HG03139 (cell line): Measurements from ENCODE around the gene MLLT11.

Experiments used
- ATAC-seq: cut with Tn5 transposase; IDR thresholded peaks from one replicate; pipeline ENCODE4 v1.9.1; 2021; ENCODE audit not compliant: unreplicated experiment

Gene MLLT11, protein sequence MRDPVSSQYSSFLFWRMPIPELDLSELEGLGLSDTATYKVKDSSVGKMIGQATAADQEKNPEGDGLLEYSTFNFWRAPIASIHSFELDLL

DNA sequence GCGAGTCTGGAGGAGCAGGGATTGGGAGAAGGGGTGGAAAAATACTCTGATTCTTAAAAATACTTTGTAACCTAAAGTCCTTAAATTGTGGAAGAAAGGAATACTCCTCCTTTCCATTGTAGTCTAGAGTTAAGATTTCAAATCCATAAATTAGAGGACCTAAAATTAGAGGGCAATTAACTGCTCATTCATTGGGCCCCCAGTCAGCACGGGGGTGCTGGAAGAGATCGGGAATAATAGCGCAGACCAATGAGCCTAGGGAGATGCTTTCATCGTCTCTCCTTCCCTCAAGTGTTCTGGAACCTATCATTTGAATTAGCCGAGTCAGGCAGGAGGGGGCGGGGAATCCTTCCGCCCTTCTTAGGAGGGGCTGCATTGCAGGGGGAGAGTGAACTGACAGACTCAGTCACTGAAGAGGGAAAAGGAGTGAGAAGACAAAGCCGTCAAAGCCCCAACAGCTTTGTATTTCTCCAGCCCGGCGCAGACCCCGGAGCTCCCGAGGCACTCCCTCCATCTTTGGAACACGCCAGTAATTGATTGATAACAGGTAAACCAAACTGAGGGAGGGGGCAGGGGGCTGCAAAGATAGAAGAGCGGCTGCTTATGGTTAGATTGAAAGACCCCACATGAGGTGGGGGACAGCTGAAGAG lies at the start of gene MLLT11:
MLLT11 (plus strand) TSS at position 391 of the 650 bp plus-strand sequence. CDS start 6,828 bp downstream, outside the sequence.
- ATAC-seq, result no peak

DNA sequence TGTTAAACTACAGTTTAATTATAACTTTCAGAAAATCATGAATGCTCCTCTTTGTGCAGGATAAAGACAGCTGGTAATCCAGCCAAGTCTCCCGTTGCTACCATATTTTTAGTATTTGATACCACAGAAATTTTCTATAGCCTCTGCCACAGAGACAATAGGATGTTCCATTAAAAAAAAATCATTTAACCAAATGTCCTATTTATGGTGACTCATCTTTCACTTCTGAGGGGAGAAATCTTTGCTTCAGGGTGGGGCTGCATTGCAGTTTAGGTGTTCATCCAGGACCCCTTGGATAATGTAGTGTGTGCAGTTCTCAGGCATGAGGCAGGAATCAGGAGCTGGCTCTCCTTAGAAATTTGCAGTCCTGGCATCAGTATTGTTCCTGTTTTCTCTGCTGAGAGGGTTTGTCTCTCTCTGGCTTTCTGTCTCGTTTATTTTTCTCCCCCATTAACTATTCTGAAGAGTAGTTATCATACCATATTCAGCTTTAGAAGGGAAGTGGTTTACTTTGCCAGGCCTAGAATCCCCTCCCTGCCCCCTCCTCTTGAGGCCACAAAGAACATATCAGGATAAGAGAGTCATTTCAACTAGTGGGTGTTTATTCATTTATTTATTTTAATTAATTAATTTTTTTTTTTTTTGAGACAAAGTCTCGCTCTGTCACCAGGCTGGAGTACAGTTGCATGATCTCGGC lies 48.9 kb upstream of the MLLT11 start:
- ATAC-seq, result no peak

DNA sequence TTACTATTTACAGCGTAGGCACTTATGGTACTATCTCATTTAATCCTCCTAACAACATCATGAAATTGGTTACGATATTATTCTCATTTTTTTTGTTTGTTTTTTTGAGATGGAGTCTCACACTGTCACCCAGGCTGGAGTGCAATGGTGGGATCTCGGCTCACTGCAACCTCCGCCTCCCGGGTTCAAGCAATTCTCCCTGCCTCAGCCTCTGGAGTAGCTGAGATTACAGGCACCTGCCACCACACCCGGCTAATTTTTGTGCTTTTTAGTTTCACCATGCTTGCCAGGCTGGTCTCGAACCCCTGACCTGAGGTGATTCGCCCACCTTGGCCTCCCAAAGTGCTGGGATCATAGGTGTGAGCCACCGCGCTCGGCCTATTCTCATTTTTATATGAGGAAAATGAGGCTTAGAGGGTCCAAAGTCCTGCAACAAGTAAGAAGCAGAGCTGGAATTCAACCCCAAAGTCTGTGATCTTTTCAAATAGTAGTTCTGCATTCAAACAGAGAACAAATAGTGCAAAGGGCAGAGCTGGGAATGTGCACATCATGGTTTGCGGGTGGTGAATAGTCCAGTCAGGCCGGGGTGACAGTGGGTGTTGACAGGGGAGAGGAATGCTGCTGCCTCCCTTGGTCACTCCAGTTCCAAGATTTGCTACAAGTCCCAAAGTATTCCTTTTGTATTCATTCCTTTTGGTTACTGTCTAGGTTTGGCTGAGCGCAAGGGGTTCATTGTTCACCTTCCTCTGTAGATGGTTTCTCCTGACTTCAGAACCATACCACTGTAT lies 47.3 kb upstream of the MLLT11 start:
- no peak for ATAC-seq

DNA sequence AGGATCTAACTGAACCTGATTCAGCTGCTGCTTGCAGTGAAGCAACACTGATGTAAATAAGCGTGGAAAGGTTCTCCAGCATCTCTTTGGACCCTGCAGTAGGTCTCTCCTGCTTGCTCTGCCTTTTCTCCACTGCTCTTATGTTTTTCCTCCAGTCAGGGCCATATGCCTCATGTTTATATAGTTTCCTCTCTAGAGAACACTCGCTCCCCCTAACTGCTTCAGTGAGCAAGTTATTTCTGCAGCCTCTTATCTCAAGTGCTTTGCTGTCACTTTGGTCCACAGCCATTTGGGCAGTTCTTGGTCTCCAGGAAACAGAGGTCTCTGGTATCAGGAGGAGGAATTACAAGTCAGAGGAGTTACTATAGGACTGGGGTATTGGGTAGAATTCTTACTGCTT lies 46.7 kb upstream of the MLLT11 start:
- ATAC-seq, result no peak

DNA sequence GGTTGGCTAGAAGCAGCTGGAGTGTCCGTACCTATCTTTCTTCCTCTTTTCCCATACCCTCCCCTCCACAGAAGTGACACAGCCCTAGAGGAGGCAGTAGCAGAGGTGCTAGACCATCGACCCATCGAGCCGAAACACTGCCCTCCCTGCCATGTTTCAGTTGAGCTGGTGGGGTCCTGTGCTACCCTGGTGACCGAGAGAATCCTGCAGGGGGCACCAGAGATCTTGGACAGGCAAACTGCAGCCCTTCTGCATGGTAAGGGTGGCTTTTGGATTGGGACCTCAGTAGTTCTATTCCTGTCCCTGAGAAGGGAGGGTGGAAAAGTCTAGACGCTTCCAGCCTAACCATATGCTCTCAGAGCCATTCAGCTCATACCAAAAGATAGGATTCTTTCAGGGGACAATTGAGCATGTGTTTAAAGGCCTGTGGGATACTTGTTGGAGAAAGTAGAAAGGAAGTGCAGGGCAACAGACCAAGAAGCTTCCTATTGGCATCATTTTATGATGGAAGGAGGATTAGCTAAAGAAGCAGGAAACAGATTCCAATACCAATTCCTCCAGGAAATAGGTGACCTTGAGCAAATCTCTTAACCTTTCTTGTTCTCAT lies 35.6 kb upstream of the MLLT11 start:
- ATAC-seq, result no peak

DNA sequence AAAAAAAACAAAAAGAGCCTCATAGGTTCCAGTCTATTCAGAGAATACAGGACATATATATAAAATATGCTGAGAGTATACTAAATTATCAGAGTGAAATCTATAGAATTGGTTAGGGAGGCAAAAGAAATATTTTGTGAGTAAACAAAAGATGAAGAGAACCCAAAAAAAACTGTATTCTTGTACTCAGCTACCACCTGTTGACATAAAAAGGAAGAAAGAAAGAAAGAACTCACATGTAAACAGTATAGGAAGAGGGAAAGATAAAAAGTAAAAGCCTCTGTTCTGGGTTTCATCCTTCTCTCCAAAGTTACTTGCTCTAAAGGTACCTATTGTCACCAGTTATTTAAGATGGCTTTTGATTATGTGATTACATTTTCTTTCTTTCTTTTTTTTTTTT lies 33.7 kb upstream of the MLLT11 start:
- ATAC-seq, result no peak

DNA sequence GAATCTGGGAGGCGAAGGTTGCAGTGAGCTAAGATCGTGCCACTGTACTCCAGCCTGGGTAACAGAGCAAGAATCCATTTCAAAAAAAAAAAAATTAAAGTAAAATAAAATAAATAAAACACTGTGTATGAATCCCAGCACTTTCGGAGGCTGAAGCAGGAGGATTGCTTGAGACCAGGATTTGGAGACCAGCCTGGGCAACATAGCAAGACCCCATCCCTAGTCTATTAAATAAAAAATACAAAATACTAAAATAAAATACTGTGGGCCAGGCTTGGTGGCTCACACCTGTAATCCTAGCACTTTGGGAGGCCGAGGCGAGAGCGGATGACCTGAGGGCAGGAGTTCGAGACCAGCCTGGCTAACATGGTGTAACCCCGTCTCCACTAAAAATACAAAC lies 28.0 kb upstream of the MLLT11 start:
- ATAC-seq, result no peak

DNA sequence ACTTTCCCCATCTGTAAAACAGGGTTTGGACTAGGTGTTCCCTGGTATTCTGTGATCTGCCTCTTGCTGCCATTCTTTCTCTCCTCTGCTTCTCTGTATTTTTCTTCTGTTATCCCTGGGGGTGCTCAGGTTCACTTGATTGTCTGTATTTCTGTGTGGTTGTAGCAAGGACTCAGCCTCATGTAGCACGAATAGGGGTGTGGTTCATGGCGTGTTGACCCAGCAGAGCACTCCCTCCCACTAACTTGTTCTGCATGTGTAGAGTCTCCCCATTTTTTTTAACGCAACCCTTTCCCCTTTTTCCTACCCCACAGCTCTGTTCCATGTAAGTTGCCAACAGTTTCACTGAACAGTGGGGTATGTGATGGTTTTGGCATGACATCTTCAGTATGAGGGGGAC lies 25.0 kb upstream of the MLLT11 start:
- ATAC-seq, result no peak

DNA sequence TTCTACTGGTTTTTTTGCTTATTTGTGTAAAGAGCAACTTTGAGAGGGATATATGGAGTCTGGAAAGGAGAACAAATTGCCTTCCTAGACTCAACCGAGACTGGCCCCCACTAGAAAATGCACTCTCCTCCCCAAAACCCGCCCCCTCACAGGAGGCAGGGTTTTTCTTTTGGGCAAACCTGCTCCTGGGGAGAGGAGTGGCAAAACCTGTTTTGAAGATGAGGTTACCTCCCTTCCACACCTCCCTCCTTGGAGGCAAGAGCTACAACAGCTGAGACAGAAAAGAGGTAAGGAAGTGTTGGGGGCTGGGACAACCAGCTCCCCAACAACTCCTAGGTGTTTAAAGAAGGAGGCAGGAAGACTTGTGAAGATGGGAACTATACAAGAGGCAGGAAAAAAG lies 23.8 kb upstream of the MLLT11 start, which contains the start of gene BNIPL:
BNIPL (plus strand) TSS at position 231 of the 400 bp plus-strand sequence; CDS start at position 371, 140 bp downstream.
- ATAC-seq, result no peak

DNA sequence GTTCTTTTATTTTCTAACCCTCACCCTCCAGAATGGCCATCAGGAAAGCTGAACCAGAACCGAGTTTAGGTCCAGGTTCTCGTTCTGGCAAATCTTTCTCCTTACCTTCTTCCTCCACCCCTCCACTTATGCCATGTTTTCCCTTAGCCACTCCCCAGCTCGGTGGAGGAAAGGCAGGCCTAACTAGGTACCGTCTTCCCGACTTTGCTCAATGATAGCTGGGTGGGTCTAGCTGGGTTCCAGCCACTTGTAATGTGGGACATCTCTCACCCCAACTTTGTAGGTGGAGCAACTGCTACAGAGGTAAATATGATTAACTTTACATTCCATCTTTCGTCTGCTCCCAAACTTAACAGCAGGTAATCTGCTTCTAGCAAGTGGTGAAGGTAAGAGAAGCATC lies 23.2 kb upstream of the MLLT11 start:
- ATAC-seq, result no peak

DNA sequence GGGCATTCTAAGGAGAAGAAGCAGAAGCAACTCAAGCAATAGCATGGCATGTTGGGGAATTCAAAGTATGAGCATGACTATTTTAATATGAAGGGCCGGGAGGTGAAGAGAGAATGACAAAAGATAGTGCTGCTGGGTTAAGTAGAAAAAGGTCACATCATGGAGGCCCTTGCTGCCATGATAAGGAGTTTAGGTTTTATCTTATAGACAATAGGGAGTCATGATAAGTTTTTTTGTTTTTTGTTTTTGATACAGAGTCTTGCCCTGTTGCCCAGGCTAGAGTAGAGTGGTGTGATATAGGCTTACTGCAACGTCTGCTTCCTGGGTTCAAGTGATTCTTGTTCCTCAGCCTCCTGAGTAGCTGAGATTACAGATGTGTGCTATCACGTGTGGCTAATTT lies 20.7 kb upstream of the MLLT11 start:
- ATAC-seq, result no peak

DNA sequence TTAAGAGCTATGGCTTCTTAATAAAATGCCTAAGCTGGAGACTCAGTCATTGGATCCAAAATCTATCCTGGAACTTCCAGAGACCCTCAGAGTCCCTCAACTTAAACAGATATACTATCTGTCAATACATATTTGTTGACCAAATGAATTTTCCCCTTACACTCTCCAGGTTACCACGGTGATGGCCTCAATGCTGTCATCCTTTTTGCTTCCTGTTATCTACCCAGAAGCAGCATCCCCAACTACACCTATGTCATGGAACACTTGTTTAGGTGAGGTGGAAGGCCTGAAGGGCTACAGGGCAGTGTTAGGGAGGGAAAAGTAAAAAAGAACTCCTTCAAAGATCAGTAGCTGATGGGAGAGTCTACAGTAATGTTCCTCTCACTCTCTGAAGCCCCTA lies 17.0 kb upstream of the MLLT11 start:
- no peak for ATAC-seq

DNA sequence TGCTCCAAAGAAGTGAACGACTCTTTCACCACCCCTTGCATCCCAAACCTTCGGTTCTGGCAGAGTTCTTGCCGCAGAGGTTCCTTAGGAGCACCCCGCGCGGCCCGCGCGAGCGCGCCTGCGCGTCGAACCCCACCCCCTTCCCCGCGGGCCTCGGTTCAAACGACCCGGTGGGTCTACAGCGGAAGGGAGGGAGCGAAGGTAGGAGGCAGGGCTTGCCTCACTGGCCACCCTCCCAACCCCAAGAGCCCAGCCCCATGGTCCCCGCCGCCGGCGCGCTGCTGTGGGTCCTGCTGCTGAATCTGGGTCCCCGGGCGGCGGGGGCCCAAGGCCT lies 12.6 kb upstream of the MLLT11 start, which contains the start of gene C1orf56:
C1orf56 (plus strand) TSS at position 161 of the 334 bp plus-strand sequence; CDS start at position 258, 97 bp downstream.
- ATAC-seq, result no peak

DNA sequence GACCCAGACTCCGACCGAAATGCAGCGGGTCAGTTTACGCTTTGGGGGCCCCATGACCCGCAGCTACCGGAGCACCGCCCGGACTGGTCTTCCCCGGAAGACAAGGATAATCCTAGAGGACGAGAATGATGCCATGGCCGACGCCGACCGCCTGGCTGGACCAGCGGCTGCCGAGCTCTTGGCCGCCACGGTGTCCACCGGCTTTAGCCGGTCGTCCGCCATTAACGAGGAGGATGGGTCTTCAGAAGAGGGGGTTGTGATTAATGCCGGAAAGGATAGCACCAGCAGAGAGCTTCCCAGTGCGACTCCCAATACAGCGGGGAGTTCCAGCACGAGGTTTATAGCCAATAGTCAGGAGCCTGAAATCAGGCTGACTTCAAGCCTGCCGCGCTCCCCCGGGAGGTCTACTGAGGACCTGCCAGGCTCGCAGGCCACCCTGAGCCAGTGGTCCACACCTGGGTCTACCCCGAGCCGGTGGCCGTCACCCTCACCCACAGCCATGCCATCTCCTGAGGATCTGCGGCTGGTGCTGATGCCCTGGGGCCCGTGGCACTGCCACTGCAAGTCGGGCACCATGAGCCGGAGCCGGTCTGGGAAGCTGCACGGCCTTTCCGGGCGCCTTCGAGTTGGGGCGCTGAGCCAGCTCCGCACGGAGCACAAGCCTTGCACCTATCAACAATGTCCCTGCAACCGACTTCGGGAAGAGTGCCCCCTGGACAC lies 12.1 kb upstream of the MLLT11 start:
- no peak for ATAC-seq

DNA sequence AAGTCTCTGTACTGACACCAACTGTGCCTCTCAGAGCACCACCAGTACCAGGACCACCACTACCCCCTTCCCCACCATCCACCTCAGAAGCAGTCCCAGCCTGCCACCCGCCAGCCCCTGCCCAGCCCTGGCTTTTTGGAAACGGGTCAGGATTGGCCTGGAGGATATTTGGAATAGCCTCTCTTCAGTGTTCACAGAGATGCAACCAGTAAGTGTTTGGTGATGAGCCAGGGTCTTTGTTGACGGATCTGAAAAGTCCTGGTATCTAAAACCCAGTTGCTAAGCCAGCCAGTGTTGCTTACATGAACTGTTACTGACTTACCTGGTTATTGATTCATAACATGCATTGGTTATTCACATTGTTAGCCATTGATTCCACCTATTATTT lies 11.6 kb upstream of the MLLT11 start:
- no peak for ATAC-seq

DNA sequence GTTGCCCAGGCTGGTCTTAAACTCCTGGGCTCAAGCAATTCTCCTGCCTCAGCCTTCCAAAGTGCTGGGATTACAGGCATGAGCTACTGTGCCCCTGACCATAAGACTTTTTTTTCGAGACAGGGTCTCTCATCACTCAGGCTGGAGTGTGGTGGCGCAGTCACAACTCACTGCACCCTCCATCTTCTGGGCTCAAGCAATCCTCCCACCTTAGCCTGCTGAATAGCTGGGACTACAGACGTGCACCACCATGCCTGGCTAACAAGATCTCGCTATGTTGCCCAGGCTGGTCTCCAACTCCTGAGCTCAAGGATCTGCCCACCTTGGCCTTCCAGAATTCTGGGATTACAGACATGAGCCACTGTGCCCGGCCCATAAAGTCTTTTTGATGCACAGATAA lies 10.7 kb upstream of the MLLT11 start:
- ATAC-seq, result no peak

DNA sequence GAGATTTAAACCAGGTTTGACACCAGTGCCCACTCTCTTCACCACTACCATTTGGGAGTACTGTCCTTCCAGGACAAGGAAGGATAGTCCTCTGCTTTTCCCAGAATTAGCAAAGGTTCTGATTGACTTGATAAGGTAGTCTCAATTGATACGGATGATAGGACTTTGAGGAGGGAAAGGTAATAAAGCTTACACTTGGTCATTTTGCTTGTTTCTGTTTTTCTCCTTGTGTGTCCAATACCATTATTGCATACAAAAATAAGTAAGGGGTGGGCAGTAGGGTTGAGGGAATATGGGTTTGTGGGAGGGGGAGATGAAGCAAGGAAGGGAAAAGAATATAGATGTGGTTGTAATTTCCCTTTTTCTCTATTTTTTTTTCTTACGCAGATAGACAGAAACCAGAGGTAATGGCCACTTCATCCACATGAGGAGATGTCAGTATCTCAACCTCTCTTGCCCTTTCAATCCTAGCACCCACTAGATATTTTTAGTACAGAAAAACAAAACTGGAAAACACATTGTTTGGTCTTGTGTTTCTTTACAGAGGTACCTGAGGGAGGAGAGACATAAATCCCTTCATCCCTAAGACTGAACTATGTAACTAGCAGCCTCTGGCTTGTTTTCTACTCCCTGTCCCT lies 10.0 kb upstream of the MLLT11 start:
- ATAC-seq, result no peak

DNA sequence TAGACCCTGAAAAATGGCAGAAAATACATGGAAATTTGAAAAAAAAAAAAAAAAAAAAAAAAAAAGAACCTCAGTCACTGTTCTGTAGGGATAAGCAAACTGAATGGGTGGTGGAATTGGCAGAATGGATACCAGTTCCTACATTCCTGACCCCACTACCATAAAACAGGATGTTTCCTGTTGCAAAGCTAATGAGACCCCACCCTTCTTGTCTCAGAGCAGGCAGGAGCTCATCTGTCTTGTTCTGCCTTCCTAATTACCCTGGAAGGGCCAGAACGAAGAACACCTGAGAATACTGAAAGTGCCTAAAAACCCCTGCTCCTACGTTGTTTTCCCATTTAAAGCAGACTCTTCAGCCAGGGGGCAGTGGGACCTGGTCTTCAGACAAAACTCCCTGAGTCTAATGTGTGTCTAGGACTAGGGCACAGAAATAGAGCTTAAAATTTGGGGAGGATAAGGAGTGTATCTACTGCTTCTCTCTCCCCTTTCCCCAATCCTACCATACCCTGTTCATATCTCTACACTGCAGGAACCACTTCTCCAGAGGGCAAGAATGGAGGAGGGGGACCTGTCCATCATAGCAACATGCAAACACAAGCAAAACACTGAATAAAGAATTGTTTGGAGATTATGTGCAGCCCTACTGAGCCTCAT lies 8.7 kb upstream of the MLLT11 start:
- no peak for ATAC-seq

DNA sequence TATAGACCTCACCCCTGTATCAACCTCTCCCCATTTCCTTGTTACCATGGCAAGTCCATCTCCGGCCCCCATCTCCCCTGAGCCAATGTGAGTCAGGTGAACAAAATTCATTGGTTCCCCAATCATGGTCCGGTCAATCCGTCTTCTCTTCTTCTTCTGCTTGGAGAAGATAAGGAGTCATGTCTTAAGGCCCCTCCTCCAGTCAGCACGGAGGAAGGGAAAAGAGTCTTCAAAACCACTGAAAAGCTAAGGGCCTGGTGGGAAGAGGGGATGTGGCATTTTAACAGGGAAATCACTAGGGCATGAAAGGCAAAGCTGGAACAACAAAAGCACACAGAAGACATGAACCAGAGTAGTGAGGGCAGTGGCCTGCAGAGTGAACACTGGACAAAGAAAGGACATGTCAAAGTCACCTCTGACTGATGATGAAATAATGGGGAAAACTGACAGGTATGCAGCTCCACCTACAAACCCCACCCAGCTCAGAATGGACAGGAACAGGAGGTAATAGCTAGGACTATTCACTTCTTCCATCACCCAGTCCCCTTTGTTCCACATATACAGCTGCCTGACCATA lies 5.1 kb upstream of the MLLT11 start:
- no peak for ATAC-seq
